HCT116 (cell line): ENCODE measurements around the gene HAUS6. TPM values are rescaled to one million over a fixed set of nuclear protein-coding genes. Genes with fewer than 3 reads are reported as not detected.
A peak's percentile ranks its signal among the peaks of the same experiment; 100 is the strongest.

Experiments used
- ATAC-seq: fragments of 200-7000 bp; cut with Tn5 transposase; 2 replicates; pipeline ENCODE4 v1.9.1; 2020; ENCODE audit warnings: mild to moderate bottlenecking, moderate library complexity
- BruUV-seq: library from RNA; stranded (reverse); fragments of 400-500 nt; replicated peaks from 2 replicates; lab custom pipeline; 2021; lab: Mats Ljungman, UMichigan
- CTCF ChIA-PET: fragments of 300-600 bp; sonication (Branson Sonifier 250); formaldehyde crosslinking; loops from one replicate; lab custom pipeline; 2021; ENCODE audit warnings: antibody characterized with exemption; lab: Charles Lee
- POLR2A ChIA-PET: fragments of 300-600, 350-600 bp; sonication (Branson Sonifier 250); formaldehyde crosslinking; loops from one replicate; lab custom pipeline; 2021; ENCODE audit warnings: antibody characterized with exemption; lab: Charles Lee
- RAD21 ChIA-PET, 2 experiments: fragments of 300-600 bp; sonication (Branson Sonifier 250); formaldehyde crosslinking; loops; one replicate each; lab custom pipeline; 2023; ENCODE audit warnings: low total read pairs in 2 of 2; ENCODE audit not compliant: uncharacterized antibody in 2 of 2, unreplicated experiment in 2 of 2, low non-redundant PET in 1 of 2; lab: Charles Lee
- DNase-seq: peaks from one replicate; pipeline ENCODE4 v3.0.0-alpha.2; 2010; ENCODE audit warnings: low read depth, low spot score
- H2AFZ ChIP-seq: fragments of 200-600 bp; shearing (Covaris generic), sonication (generic); 2 replicates; pipeline ENCODE4 v1.6.1; 2017; ENCODE audit warnings: low read depth, mixed run types, mixed read lengths, antibody characterized with exemption, low read length; ENCODE audit not compliant: poor library complexity, severe bottlenecking
- H3K27ac ChIP-seq: 2 replicates; pipeline ENCODE4 v1.5.1; 2012; ENCODE audit warnings: low read depth, low read length
- H3K27me3 ChIP-seq: fragments of 200-600 bp; sonication (generic); 2 replicates; pipeline ENCODE4 v1.6.1; 2016; ENCODE audit warnings: mixed run types, low read length, mixed read lengths; ENCODE audit not compliant: insufficient read depth
- H3K36me3 ChIP-seq, 2 experiments: fragments of 200-500 bp in 1 of 2; fragments of 200-600 bp in 1 of 2; sonication (Bioruptor generic) in 1 of 2; sonication (generic) in 1 of 2; 2 replicates each; pipeline versions ENCODE4 v1.5.1 to v1.6.1; 2014 to 2016; ENCODE audit warnings: low read length in 2 of 2, inconsistent platforms in 1 of 2, mixed read lengths in 1 of 2, mixed run types in 1 of 2; ENCODE audit not compliant: insufficient read depth in 2 of 2, control insufficient read depth in 1 of 2
- H3K4me1 ChIP-seq, 2 experiments: fragments of 200-600 bp in 1 of 2; sonication (generic) in 1 of 2; 2 replicates each; pipeline versions ENCODE4 v1.5.1 to v1.6.1; 2012 to 2017; ENCODE audit warnings: low read length in 2 of 2, inconsistent platforms in 1 of 2, mild to moderate bottlenecking in 1 of 2, mixed read lengths in 1 of 2, mixed run types in 1 of 2, moderate library complexity in 1 of 2; ENCODE audit not compliant: insufficient read depth in 2 of 2, control insufficient read depth in 1 of 2
- H3K4me2 ChIP-seq: fragments of 200-600 bp; sonication (generic); 2 replicates; pipeline ENCODE4 v1.6.1; 2017; ENCODE audit warnings: mixed run types, low read length, mixed read lengths
- H3K4me3 ChIP-seq, 2 experiments: fragments of 200-600 bp in 1 of 2; sonication (generic) in 1 of 2; replicated peaks in 1 of 2; 2 replicates each; pipeline ENCODE4 v1.5.1; 2011 to 2016; ENCODE audit warnings: low read length in 2 of 2, control low read depth in 1 of 2, low read depth in 1 of 2, mild to moderate bottlenecking in 1 of 2, mixed read lengths in 1 of 2, mixed run types in 1 of 2
- H3K79me2 ChIP-seq: fragments of 200-600 bp; sonication (generic); 2 replicates; pipeline ENCODE4 v1.6.1; 2017; ENCODE audit warnings: mild to moderate bottlenecking, mixed run types, low read length, moderate library complexity, mixed read lengths; ENCODE audit not compliant: insufficient read depth
- H3K9ac ChIP-seq: fragments of 200-600 bp; sonication (generic); 2 replicates; pipeline ENCODE4 v1.6.1; 2016; ENCODE audit warnings: low read length, mixed read lengths
- H3K9me2 ChIP-seq: fragments of 200-600 bp; sonication (generic), shearing (Covaris generic); 2 replicates; pipeline ENCODE4 v1.6.1; 2017; ENCODE audit warnings: mixed run types, mild to moderate bottlenecking, moderate library complexity; ENCODE audit not compliant: insufficient read depth
- H3K9me3 ChIP-seq, 2 experiments: fragments of 200-500 bp in 1 of 2; fragments of 200-600 bp in 1 of 2; sonication (Bioruptor generic) in 1 of 2; sonication (generic) in 1 of 2; 2 replicates each; pipeline ENCODE4 v1.6.1; 2014 to 2017; ENCODE audit warnings: low read length in 2 of 2, mixed read lengths in 2 of 2, inconsistent platforms in 1 of 2, low read depth in 1 of 2, mild to moderate bottlenecking in 1 of 2, mixed run types in 1 of 2, moderate library complexity in 1 of 2; ENCODE audit not compliant: control insufficient read depth in 1 of 2, insufficient read depth in 1 of 2
- H4K20me1 ChIP-seq: fragments of 200-600 bp; sonication (generic), shearing (Covaris generic); 2 replicates; pipeline ENCODE4 v1.6.1; 2017; ENCODE audit warnings: mixed run types, mild to moderate bottlenecking, moderate library complexity; ENCODE audit not compliant: insufficient read depth
- CEBPB ChIP-seq: IDR thresholded peaks from 2 replicates; pipeline ENCODE4 v1.6.1; 2012; ENCODE audit warnings: low read depth
- EGR1 ChIP-seq: IDR thresholded peaks from 2 replicates; pipeline ENCODE4 v1.6.1; 2012; ENCODE audit warnings: low read depth
- ELF1 ChIP-seq: IDR thresholded peaks from 2 replicates; pipeline ENCODE4 v1.6.1; 2012; ENCODE audit warnings: low read depth, borderline replicate concordance
- EZH2 ChIP-seq: fragments of 200-600 bp; sonication (generic); IDR thresholded peaks from 2 replicates; pipeline ENCODE4 v1.6.1; 2017; ENCODE audit warnings: antibody characterized with exemption, mixed run types
- JUND ChIP-seq: IDR thresholded peaks from 2 replicates; pipeline ENCODE4 v1.6.1; 2012
- POLR2A ChIP-seq: IDR thresholded peaks from 2 replicates; pipeline ENCODE4 v1.7.0; 2011; ENCODE audit warnings: borderline replicate concordance; ENCODE audit not compliant: insufficient read depth, insufficient read length; ENCODE audit errors: extremely low read depth
- SIN3A ChIP-seq: IDR thresholded peaks from 2 replicates; pipeline ENCODE4 v1.6.1; 2012; ENCODE audit warnings: low read depth
- SP1 ChIP-seq: IDR thresholded peaks from 2 replicates; pipeline ENCODE4 v1.6.1; 2012; ENCODE audit warnings: low read depth
- SRF ChIP-seq: IDR thresholded peaks from 2 replicates; pipeline ENCODE4 v1.6.1; 2012; ENCODE audit warnings: low read depth
- TCF7L2 ChIP-seq: IDR thresholded peaks from 2 replicates; pipeline ENCODE4 v1.7.0; 2011; ENCODE audit warnings: borderline replicate concordance, inconsistent platforms; ENCODE audit not compliant: insufficient read depth, insufficient read length; ENCODE audit errors: extremely low read depth
- YY1 ChIP-seq: IDR thresholded peaks from 2 replicates; pipeline ENCODE4 v1.6.1; 2011; ENCODE audit warnings: low read length, low read depth, moderate library complexity, mild to moderate bottlenecking; ENCODE audit not compliant: insufficient replicate concordance; ENCODE audit errors: extremely low read depth
- ZFX ChIP-seq: fragments of 450-650 bp; IDR thresholded peaks from 2 replicates; pipeline ENCODE4 v1.6.1; 2017
- ZNF274 ChIP-seq: fragments of 200-500 bp; sonication (Bioruptor generic); IDR thresholded peaks from 2 replicates; pipeline ENCODE4 v1.6.1; 2014; ENCODE audit warnings: mild to moderate bottlenecking, low read depth, low read length, inconsistent platforms
- intact Hi-C: fragments of 100-400 bp; cut with micrococcal nuclease; formaldehyde crosslinking; loops from 2 replicates; pipeline ENCODE4 v1.10.0; 2022
- total RNA-seq: library from RNA; stranded (reverse); gene quantifications from one replicate; pipeline ENCODE4 v1.2.1, GENCODE V29; 2021; ENCODE audit not compliant: unreplicated experiment
- TF ChIP-seq, protein P1 (sequence below), 3 experiments: fragments of 200-600 bp in 1 of 3; sonication (generic) in 1 of 3; IDR thresholded peaks in 2 of 3; conservative IDR thresholded peaks in 1 of 3; 2 replicates each; pipeline ENCODE4 v1.5.1; 2012 to 2017; ENCODE audit warnings: low read depth in 2 of 3, low read length in 2 of 3, antibody characterized with exemption in 1 of 3, borderline replicate concordance in 1 of 3, control low read depth in 1 of 3, mild to moderate bottlenecking in 1 of 3, mixed read lengths in 1 of 3, mixed run types in 1 of 3, moderate library complexity in 1 of 3; ENCODE audit not compliant: insufficient read depth in 1 of 3
- TF ChIP-seq, protein P2 (sequence below): IDR thresholded peaks from 2 replicates; pipeline ENCODE4 v1.6.1; 2012; ENCODE audit warnings: low read depth
- TF ChIP-seq, protein P3 (sequence below): IDR thresholded peaks from 2 replicates; pipeline ENCODE4 v1.6.1; 2012
- TF ChIP-seq, protein P4 (sequence below): IDR thresholded peaks from 2 replicates; pipeline ENCODE4 v1.6.1; 2011; ENCODE audit warnings: mild to moderate bottlenecking, low read length, moderate library complexity; ENCODE audit not compliant: insufficient replicate concordance; ENCODE audit errors: extremely low read depth
- TF ChIP-seq, protein P5 (sequence below): IDR thresholded peaks from 2 replicates; pipeline ENCODE4 v1.6.1; 2012

Gene HAUS6
- total RNA-seq, 1 experiment from 2014 or later = 28.8 TPM

DNA sequence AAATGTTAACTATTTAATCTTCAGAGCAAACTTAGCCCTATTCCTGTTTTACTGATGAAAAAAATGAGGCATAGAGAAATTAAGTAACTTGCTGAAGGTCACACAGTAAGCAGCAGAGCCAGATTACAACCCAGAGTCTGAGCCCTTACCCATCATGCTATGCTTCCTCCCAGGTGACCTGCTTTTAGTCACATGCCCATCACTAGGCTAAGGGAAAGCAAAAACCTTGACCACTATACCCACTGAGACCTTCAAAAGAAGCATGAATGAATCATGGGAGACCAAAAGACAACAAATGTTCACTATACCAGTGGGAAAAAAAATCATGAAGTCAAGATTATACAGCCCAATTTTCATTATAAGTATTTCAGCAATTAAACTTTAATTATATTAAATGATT, 5.3 kb upstream of the HAUS6 start:
- Histone ChIP-seq H3K4me1 (peaks cover 2 to 4% of the 10 kb centered on the region in 2 experiments; a peak in 2 of 4 replicates), H3K9me3 (no peaks in the 10 kb centered on the region), H3K4me2 (no peak overlapping the region), H3K79me2 (no peaks in the 10 kb centered on the region), H3K27ac (no peak overlapping the region), H2AFZ (peak overlapping the region; percentile 78), H3K36me3 (no peaks in the 10 kb centered on the region), H3K9me2 (no peaks in the 10 kb centered on the region), H4K20me1 (no peaks in the 10 kb centered on the region), H3K9ac (no peak overlapping the region), H3K27me3 (no peaks in the 10 kb centered on the region), H3K4me3 (no peak overlapping the region)
- intact Hi-C loops = no loop called here
- DNase-seq = no peak
- ATAC-seq = peak; percentile 60; the same call in 1 of the 2 replicates
- ChIA-PET CTCF (no interaction called here), RAD21 (no interaction called here), POLR2A (no interaction called here)
- no TSS peak for BruUV-seq
- TF ChIP-seq ZFX (no peak), POLR2A (no peak), JUND (no peak), YY1 (no peak), EGR1 (no peak), SRF (no peak), EZH2 (no peak), SIN3A (no peak), ZNF274 (no peak), TCF7L2 (no peak), ELF1 (no peak), CEBPB (no peak), SP1 (no peak)
- TF ChIP-seq, protein P1, sequence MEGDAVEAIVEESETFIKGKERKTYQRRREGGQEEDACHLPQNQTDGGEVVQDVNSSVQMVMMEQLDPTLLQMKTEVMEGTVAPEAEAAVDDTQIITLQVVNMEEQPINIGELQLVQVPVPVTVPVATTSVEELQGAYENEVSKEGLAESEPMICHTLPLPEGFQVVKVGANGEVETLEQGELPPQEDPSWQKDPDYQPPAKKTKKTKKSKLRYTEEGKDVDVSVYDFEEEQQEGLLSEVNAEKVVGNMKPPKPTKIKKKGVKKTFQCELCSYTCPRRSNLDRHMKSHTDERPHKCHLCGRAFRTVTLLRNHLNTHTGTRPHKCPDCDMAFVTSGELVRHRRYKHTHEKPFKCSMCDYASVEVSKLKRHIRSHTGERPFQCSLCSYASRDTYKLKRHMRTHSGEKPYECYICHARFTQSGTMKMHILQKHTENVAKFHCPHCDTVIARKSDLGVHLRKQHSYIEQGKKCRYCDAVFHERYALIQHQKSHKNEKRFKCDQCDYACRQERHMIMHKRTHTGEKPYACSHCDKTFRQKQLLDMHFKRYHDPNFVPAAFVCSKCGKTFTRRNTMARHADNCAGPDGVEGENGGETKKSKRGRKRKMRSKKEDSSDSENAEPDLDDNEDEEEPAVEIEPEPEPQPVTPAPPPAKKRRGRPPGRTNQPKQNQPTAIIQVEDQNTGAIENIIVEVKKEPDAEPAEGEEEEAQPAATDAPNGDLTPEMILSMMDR (IDR thresholded peaks at IDR 0.05 in 2 of 3, conservative IDR thresholded peaks at IDR 0.05 in 1 of 3; ENCODE audit: borderline replicate concordance in 1 of 3, insufficient read depth in 1 of 3, low read depth in 2 of 3, low read length in 2 of 3) = no peak
- TF ChIP-seq, protein P2, sequence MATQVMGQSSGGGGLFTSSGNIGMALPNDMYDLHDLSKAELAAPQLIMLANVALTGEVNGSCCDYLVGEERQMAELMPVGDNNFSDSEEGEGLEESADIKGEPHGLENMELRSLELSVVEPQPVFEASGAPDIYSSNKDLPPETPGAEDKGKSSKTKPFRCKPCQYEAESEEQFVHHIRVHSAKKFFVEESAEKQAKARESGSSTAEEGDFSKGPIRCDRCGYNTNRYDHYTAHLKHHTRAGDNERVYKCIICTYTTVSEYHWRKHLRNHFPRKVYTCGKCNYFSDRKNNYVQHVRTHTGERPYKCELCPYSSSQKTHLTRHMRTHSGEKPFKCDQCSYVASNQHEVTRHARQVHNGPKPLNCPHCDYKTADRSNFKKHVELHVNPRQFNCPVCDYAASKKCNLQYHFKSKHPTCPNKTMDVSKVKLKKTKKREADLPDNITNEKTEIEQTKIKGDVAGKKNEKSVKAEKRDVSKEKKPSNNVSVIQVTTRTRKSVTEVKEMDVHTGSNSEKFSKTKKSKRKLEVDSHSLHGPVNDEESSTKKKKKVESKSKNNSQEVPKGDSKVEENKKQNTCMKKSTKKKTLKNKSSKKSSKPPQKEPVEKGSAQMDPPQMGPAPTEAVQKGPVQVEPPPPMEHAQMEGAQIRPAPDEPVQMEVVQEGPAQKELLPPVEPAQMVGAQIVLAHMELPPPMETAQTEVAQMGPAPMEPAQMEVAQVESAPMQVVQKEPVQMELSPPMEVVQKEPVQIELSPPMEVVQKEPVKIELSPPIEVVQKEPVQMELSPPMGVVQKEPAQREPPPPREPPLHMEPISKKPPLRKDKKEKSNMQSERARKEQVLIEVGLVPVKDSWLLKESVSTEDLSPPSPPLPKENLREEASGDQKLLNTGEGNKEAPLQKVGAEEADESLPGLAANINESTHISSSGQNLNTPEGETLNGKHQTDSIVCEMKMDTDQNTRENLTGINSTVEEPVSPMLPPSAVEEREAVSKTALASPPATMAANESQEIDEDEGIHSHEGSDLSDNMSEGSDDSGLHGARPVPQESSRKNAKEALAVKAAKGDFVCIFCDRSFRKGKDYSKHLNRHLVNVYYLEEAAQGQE = no peak
- TF ChIP-seq, protein P3, sequence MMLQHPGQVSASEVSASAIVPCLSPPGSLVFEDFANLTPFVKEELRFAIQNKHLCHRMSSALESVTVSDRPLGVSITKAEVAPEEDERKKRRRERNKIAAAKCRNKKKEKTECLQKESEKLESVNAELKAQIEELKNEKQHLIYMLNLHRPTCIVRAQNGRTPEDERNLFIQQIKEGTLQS = no peak
- TF ChIP-seq, protein P4, sequence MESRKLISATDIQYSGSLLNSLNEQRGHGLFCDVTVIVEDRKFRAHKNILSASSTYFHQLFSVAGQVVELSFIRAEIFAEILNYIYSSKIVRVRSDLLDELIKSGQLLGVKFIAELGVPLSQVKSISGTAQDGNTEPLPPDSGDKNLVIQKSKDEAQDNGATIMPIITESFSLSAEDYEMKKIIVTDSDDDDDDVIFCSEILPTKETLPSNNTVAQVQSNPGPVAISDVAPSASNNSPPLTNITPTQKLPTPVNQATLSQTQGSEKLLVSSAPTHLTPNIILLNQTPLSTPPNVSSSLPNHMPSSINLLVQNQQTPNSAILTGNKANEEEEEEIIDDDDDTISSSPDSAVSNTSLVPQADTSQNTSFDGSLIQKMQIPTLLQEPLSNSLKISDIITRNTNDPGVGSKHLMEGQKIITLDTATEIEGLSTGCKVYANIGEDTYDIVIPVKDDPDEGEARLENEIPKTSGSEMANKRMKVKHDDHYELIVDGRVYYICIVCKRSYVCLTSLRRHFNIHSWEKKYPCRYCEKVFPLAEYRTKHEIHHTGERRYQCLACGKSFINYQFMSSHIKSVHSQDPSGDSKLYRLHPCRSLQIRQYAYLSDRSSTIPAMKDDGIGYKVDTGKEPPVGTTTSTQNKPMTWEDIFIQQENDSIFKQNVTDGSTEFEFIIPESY = no peak
- TF ChIP-seq, protein P5, sequence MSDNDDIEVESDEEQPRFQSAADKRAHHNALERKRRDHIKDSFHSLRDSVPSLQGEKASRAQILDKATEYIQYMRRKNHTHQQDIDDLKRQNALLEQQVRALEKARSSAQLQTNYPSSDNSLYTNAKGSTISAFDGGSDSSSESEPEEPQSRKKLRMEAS = no peak
